Karpas-422 (cell line): ENCODE results near the gene FAM221A. TPM values are rescaled to one million over a fixed set of nuclear protein-coding genes. Genes with fewer than 3 reads are reported as not detected.
"Not testable (repeated sequence)": the region's sequence is repeated elsewhere in the genome, so short reads cannot be mapped to it uniquely, and the experiment has no call there.

Experiments used
- DNase-seq: peaks from one replicate; pipeline ENCODE4 v3.0.0-alpha.2; 2015
- H2AFZ ChIP-seq: fragments of 200-600 bp; sonication (generic); 2 replicates; pipeline ENCODE4 v1.6.1; 2014; ENCODE audit warnings: antibody characterized with exemption, low read length, mixed read lengths
- H3K27ac ChIP-seq: fragments of 200-600 bp; sonication (generic); 2 replicates; pipeline ENCODE4 v1.5.1; 2014; ENCODE audit warnings: mild to moderate bottlenecking, low read length, moderate library complexity
- H3K27me3 ChIP-seq: fragments of 200-600 bp; sonication (generic); 2 replicates; pipeline ENCODE4 v1.6.1; 2014; ENCODE audit warnings: low read length, mixed read lengths
- H3K36me3 ChIP-seq: fragments of 200-600 bp; sonication (generic); 2 replicates; pipeline ENCODE4 v1.6.1; 2014; ENCODE audit warnings: low read length, mixed read lengths; ENCODE audit not compliant: insufficient read depth
- H3K4me1 ChIP-seq: fragments of 200-600 bp; sonication (generic); 2 replicates; pipeline ENCODE4 v1.6.1; 2014; ENCODE audit warnings: mild to moderate bottlenecking, low read length, mixed read lengths
- H3K4me2 ChIP-seq: fragments of 200-600 bp; sonication (generic); 2 replicates; pipeline ENCODE4 v1.6.1; 2014; ENCODE audit warnings: low read length, low read depth, mild to moderate bottlenecking; ENCODE audit not compliant: poor library complexity, severe bottlenecking
- H3K4me3 ChIP-seq: fragments of 200-600 bp; sonication (generic); 2 replicates; pipeline ENCODE4 v1.5.1; 2014; ENCODE audit warnings: mild to moderate bottlenecking, antibody characterized with exemption, low read length, mixed read lengths
- H3K79me2 ChIP-seq: fragments of 200-600 bp; sonication (generic); 2 replicates; pipeline ENCODE4 v1.6.1; 2014; ENCODE audit warnings: mild to moderate bottlenecking, low read length, mixed read lengths
- H3K9ac ChIP-seq: fragments of 200-600 bp; sonication (generic); 2 replicates; pipeline ENCODE4 v1.6.0; 2014; ENCODE audit warnings: low read length
- H3K9me2 ChIP-seq: fragments of 200-600 bp; sonication (generic), shearing (Covaris generic); replicated peaks from 2 replicates; pipeline ENCODE4 v1.6.0; 2014; ENCODE audit warnings: mild to moderate bottlenecking, low read length, moderate library complexity; ENCODE audit not compliant: insufficient read depth
- H3K9me3 ChIP-seq: fragments of 300-700, 200-600 bp; sonication (generic); 2 replicates; pipeline ENCODE4 v1.6.1; 2014; ENCODE audit warnings: low read length, mixed read lengths
- H4K20me1 ChIP-seq: fragments of 200-600 bp; sonication (generic); 2 replicates; pipeline ENCODE4 v1.6.1; 2014; ENCODE audit warnings: mild to moderate bottlenecking, antibody characterized with exemption, low read length, low read depth; ENCODE audit not compliant: insufficient read depth
- total RNA-seq: library from RNA; depleted of rRNA; stranded (reverse); fragments of >200 nt; shearing (Covaris generic); gene quantifications from 2 replicates; pipeline ENCODE4 v1.2.3, GENCODE V29; 2014; ENCODE audit warnings: low replicate concordance

FAM221A gene
- total RNA-seq, 1 experiment from 2014 or later = 14.0 TPM

GRCh38 chr7:23662124-23662983 is 17.6 kb upstream of the FAM221A start:
- DNase-seq = no peak
- H3K9me3 ChIP-seq = peaks cover 8% of the 10 kb centered on the region; the same call in 1 of the 2 replicates
- no peak overlapping the region for H3K4me3 ChIP-seq
- no peaks in the 10 kb centered on the region for H3K36me3 ChIP-seq
- H3K27me3 ChIP-seq = no peaks in the 10 kb centered on the region
- no peaks in the 10 kb centered on the region for H4K20me1 ChIP-seq
- H3K79me2 ChIP-seq = no peaks in the 10 kb centered on the region
- no peak overlapping the region for H3K9ac ChIP-seq
- no peaks in the 10 kb centered on the region for H3K9me2 ChIP-seq
- H3K4me1 ChIP-seq = no peaks in the 10 kb centered on the region
- H3K27ac ChIP-seq = no peak overlapping the region
- H3K4me2 ChIP-seq = no peak overlapping the region
- H2AFZ ChIP-seq = no peak overlapping the region

DNA sequence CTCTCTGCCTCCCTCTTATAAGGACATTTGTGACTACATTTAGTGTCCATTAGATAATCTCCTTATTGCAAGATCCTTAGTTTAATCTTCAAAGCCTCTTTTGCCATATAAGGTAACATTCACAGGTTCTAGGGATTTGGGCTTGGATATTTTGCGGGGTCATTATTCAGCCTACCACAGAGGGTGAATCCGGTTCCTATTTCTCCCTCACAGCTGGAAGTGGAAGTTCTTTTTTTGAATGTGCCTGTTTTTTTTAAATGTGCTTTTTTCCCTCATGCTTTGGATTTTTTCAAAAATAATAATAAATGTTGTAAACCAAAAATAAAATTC is 17.1 kb upstream of the FAM221A start:
- Histone ChIP-seq H3K9me2 (no peaks in the 10 kb centered on the region), H3K4me1 (no peaks in the 10 kb centered on the region), H3K9me3 (peaks cover 8% of the 10 kb centered on the region; the same call in 1 of the 2 replicates), H3K4me3 (no peak overlapping the region), H3K9ac (no peak overlapping the region), H4K20me1 (no peaks in the 10 kb centered on the region), H3K27me3 (no peaks in the 10 kb centered on the region), H3K36me3 (no peaks in the 10 kb centered on the region), H2AFZ (no peak overlapping the region), H3K79me2 (no peaks in the 10 kb centered on the region), H3K27ac (no peak overlapping the region), H3K4me2 (no peak overlapping the region)
- DNase-seq = no peak

GRCh38 chr7:23664122-23664521 is 15.9 kb upstream of the FAM221A start:
- Histone ChIP-seq H3K36me3 (no peaks in the 10 kb centered on the region), H3K4me3 (no peak overlapping the region), H3K9me3 (no peaks in the 10 kb centered on the region), H3K27me3 (no peaks in the 10 kb centered on the region), H3K4me2 (no peak overlapping the region), H2AFZ (no peak overlapping the region), H3K27ac (no peak overlapping the region), H3K9me2 (no peaks in the 10 kb centered on the region), H3K79me2 (no peaks in the 10 kb centered on the region), H3K4me1 (no peaks in the 10 kb centered on the region), H4K20me1 (no peaks in the 10 kb centered on the region), H3K9ac (no peak overlapping the region)
- no peak for DNase-seq

DNA sequence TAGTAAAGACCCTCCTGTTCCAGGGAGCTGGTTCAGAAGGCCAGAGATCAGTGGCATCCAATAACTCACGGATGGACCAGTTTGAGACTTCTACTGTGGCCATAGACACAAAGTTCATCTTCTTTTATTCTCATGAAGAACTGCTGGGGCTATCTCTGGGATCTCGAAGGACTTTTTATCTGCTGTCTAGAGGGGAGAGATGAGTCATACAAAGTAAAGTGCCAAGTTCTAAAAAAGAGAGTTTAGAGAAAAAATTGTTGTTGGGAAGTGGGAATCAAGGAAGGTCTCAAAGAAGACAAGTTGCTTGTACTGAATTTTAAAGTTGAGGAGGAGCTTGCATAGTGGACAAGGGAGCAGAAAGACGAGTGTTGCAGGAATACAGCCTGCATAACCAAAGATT is 8.0 kb upstream of the FAM221A start:
- H3K4me2 ChIP-seq = no peak overlapping the region

GRCh38 chr7:23680414-23681405 is 711 bp downstream of the FAM221A start:
- Histone ChIP-seq H3K9ac (peak overlapping the region; percentile 77), H3K79me2 (peaks cover 11% of the 10 kb centered on the region; the same call in 1 of the 2 replicates)

More for the DNA sequence above, 8.0 kb upstream of the FAM221A start:
- no peaks in the 10 kb centered on the region for H3K9me3 ChIP-seq
- H3K9me2 ChIP-seq = no peaks in the 10 kb centered on the region
- H2AFZ ChIP-seq = no peak overlapping the region
- no peaks in the 10 kb centered on the region for H3K36me3 ChIP-seq
- no peaks in the 10 kb centered on the region for H3K27me3 ChIP-seq
- no peaks in the 10 kb centered on the region for H3K79me2 ChIP-seq
- no peaks in the 10 kb centered on the region for H4K20me1 ChIP-seq
- no peak overlapping the region for H3K9ac ChIP-seq
- DNase-seq = no peak
- H3K4me3 ChIP-seq = no peak overlapping the region
- no peaks in the 10 kb centered on the region for H3K4me1 ChIP-seq
- H3K27ac ChIP-seq = no peak overlapping the region

DNA sequence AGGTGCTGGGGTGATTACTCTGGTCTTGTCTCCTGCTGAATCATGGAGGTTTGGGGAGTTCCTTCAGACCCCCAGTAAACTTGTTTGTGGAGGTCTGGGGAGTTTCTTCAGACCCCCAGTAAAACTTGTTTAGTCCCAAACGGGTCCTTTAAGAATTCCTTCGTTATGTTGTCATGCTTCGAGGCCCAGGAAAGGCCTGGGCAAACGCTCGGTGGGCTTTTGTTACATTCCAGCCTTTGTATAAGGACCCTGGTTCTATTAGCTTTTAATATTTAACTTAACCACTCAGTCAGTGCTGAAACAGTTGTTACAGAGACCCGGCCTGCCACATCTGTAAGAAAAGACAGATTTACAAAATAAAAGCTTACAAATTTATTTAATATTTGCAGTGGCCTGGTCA is 4.0 kb downstream of the FAM221A start:
- H3K36me3 ChIP-seq, H3K9me2 ChIP-seq, H3K9ac ChIP-seq, H3K4me3 ChIP-seq, H3K27me3 ChIP-seq, H3K27ac ChIP-seq, H4K20me1 ChIP-seq, H3K9me3 ChIP-seq, H2AFZ ChIP-seq, DNase-seq, H3K4me2 ChIP-seq: not testable (repeated sequence)
- Histone ChIP-seq H3K4me1 (peaks cover 24% of the 10 kb centered on the region), H3K79me2 (peaks cover 11% of the 10 kb centered on the region; the same call in 1 of the 2 replicates)

More at GRCh38 chr7:23680414-23681405, 711 bp downstream of the FAM221A start:
- H3K9me2 ChIP-seq = no peaks in the 10 kb centered on the region
- DNase-seq = peak; percentile 67
- peaks cover 23% of the 10 kb centered on the region for H3K4me1 ChIP-seq
- peak overlapping the region; percentile 84 for H3K4me3 ChIP-seq
- H3K9me3 ChIP-seq = no peaks in the 10 kb centered on the region
- H3K27ac ChIP-seq = no peak overlapping the region
- H3K27me3 ChIP-seq = no peaks in the 10 kb centered on the region
- H3K36me3 ChIP-seq = no peaks in the 10 kb centered on the region
- peak overlapping the region; percentile 83 for H3K4me2 ChIP-seq
- H4K20me1 ChIP-seq = no peaks in the 10 kb centered on the region
- peak overlapping the region; percentile 97 for H2AFZ ChIP-seq

GRCh38 chr7:23685731-23686130 is 5.7 kb downstream of the FAM221A start:
- no peak for DNase-seq
- H3K4me2 ChIP-seq = peak overlapping the region; percentile 19

GRCh38 chr7:23687011-23687410 is 7.0 kb downstream of the FAM221A start:
- Histone ChIP-seq H3K27ac (no peak overlapping the region), H2AFZ (no peak overlapping the region), H3K79me2 (no peaks in the 10 kb centered on the region), H3K9me2 (no peaks in the 10 kb centered on the region), H3K4me2 (no peak overlapping the region), H3K9me3 (no peaks in the 10 kb centered on the region), H3K27me3 (no peaks in the 10 kb centered on the region), H4K20me1 (no peaks in the 10 kb centered on the region), H3K4me3 (no peak overlapping the region), H3K36me3 (no peaks in the 10 kb centered on the region), H3K4me1 (peaks cover 5% of the 10 kb centered on the region), H3K9ac (no peak overlapping the region)
- DNase-seq = no peak

More at GRCh38 chr7:23685731-23686130, 5.7 kb downstream of the FAM221A start:
- Histone ChIP-seq H3K9me2 (no peaks in the 10 kb centered on the region), H3K79me2 (peaks cover 9% of the 10 kb centered on the region; the same call in 1 of the 2 replicates), H3K4me1 (peaks cover 9% of the 10 kb centered on the region), H3K36me3 (no peaks in the 10 kb centered on the region), H3K4me3 (no peak overlapping the region), H3K9me3 (no peaks in the 10 kb centered on the region), H4K20me1 (no peaks in the 10 kb centered on the region), H3K9ac (no peak overlapping the region), H3K27me3 (no peaks in the 10 kb centered on the region), H2AFZ (no peak overlapping the region), H3K27ac (no peak overlapping the region)
